BJ (cell line): Measurements from ENCODE around the gene C1S. TPM values are rescaled to one million over a fixed set of nuclear protein-coding genes. Genes with fewer than 3 reads are reported as not detected.
"Not testable (repeated sequence)": the region's sequence is repeated elsewhere in the genome, so short reads cannot be mapped to it uniquely, and the experiment has no call there.

Experiments
- CTCF ChIA-PET: fragments of 350-600 bp; formaldehyde crosslinking; extraction: SDS; loops from one replicate; lab custom pipeline; 2021; ENCODE audit warnings: antibody characterized with exemption, inconsistent platforms; lab: Yijun Ruan, JAX
- POLR2A ChIA-PET: fragments of 300-600 bp; sonication (Branson Sonifier 250); formaldehyde crosslinking; extraction: SDS; loops from one replicate; lab custom pipeline; 2021; ENCODE audit warnings: antibody characterized with exemption; lab: Charles Lee
- DNase-seq: peaks from one replicate; pipeline ENCODE4 v3.0.0-alpha.2; 2011; ENCODE audit warnings: low read depth
- H3K27me3 ChIP-seq: 2 replicates; pipeline ENCODE4 v1.6.0; 2011; ENCODE audit warnings: low read length; ENCODE audit not compliant: control insufficient read depth, insufficient read depth
- H3K36me3 ChIP-seq: 2 replicates; pipeline ENCODE4 v1.5.1; 2011; ENCODE audit warnings: low read length; ENCODE audit not compliant: control insufficient read depth, insufficient read depth
- H3K4me3 ChIP-seq: 2 replicates; pipeline ENCODE4 v1.5.1; 2011; ENCODE audit warnings: low read depth, mild to moderate bottlenecking, control low read depth, low read length
- polyA plus RNA-seq: library from polyadenylated mRNA; depleted of rRNA; stranded (reverse); fragments of >200 nt; gene quantifications from 2 replicates; pipeline ENCODE4 v1.2.3, GENCODE V29; 2011
- TF ChIP-seq, protein P1 (sequence below): IDR thresholded peaks from 2 replicates; pipeline ENCODE4 v1.5.1; 2011; ENCODE audit warnings: low read depth, mild to moderate bottlenecking, control low read depth, inconsistent platforms, low read length, moderate library complexity; ENCODE audit not compliant: insufficient read depth

Gene C1S
- polyA plus RNA-seq, 1 experiment = 341 TPM

DNA sequence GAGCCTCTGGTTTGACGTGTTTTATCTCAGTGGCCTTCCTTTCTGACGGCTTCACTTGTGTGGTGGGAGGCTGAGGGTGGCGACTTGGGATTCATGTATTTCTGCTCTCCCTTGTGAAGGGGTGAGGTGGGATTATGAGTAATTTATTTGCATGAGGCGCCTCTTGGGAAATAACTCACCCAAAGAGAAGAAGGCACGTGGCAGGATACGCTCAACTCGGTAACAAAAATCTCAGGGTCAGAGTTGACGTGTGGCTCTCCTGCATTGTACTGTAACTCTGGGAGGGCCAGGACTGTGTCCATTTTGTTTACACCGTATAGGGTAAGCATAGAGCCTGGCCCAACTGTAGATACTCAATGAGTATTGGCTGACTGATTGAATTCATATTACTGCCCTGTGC, 14.6 kb upstream of the C1S start:
- TF ChIP-seq, protein P1, sequence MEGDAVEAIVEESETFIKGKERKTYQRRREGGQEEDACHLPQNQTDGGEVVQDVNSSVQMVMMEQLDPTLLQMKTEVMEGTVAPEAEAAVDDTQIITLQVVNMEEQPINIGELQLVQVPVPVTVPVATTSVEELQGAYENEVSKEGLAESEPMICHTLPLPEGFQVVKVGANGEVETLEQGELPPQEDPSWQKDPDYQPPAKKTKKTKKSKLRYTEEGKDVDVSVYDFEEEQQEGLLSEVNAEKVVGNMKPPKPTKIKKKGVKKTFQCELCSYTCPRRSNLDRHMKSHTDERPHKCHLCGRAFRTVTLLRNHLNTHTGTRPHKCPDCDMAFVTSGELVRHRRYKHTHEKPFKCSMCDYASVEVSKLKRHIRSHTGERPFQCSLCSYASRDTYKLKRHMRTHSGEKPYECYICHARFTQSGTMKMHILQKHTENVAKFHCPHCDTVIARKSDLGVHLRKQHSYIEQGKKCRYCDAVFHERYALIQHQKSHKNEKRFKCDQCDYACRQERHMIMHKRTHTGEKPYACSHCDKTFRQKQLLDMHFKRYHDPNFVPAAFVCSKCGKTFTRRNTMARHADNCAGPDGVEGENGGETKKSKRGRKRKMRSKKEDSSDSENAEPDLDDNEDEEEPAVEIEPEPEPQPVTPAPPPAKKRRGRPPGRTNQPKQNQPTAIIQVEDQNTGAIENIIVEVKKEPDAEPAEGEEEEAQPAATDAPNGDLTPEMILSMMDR = no peak
- ChIA-PET CTCF (no interaction called here), POLR2A (no interaction called here)
- Histone ChIP-seq H3K36me3 (no peaks in the 10 kb centered on the region), H3K27me3 (peaks cover 1% of the 10 kb centered on the region; the same call in 1 of the 2 replicates), H3K4me3 (no peak overlapping the region)
- DNase-seq = no peak

DNA sequence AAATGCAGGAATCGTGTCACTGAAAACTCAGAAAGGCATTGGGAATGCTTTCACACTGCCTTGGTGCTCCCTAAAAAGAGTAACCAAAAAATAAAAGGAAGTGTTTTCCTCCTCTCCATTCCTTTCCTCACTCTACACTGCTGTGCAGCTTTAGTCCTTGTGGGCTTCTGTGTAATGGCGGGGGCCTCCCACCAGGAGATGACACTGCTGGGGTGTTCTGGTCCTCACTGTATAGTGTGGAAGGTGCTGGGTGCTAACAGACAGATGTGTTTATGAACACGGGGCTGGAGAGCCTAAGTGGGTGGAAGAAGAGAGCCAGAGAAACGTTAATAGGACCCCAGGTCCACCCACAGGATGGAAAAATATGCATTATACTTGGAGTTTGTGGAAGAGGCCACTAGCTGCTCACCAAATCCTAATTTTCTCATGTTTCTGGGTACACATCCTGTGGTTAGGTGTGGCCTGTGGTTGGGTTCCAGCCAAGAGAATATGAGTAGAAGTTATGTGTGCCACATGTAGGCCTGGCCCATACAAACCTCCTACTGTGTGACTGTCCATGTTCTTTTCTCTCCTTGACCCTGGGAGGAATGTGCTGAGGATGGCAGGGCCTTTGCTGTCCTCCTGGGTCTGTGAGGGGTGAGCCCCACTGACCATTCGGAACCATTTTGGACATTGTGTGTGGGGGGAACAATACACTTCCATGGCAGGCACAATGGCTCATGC, 14.0 kb upstream of the C1S start:
- H3K27me3 ChIP-seq = peaks cover 1% of the 10 kb centered on the region; the same call in 1 of the 2 replicates
- DNase-seq = no peak
- H3K4me3 ChIP-seq = no peak overlapping the region
- TF ChIP-seq, protein P1 = no peak
- no peaks in the 10 kb centered on the region for H3K36me3 ChIP-seq
- CTCF ChIA-PET = interaction anchor here (1.0 to 2.5 kb wide), 2 partner anchors 12 to 29 kb away, joined by 3 to 5 read pairs; partner anchors contain the start of gene LPCAT3
- POLR2A ChIA-PET = no interaction called here

DNA sequence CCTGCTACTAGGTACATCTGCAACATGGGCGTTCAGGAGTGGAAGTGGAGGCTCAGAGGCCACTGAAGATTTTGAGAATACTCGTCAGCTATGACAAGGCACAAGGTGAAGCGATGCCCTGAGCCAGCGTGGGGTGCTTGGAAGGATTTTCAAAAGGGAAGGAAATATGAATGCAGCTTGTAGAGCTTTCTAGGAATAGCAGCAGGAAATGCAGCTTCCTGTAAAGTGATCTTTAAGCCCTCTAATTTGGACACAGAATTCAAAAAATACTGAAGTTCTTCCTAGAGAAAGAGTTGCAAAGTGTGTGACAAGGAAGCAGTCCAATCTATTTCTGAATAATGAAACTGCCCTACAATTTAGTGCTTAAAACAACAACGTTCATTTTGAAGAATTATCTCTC, 13.2 kb upstream of the C1S start:
- Histone ChIP-seq H3K36me3 (no peaks in the 10 kb centered on the region), H3K27me3 (peaks cover 1% of the 10 kb centered on the region; the same call in 1 of the 2 replicates), H3K4me3 (no peak overlapping the region)
- POLR2A ChIA-PET = no interaction called here
- CTCF ChIA-PET = interaction anchor here (1.0 to 2.5 kb wide), 4 partner anchors 12 to 103 kb away, joined by 3 to 6 read pairs (median 6); partner anchors contain the start of genes C12orf57, LPCAT3 and RNU7-1
- no peak for DNase-seq
- TF ChIP-seq, protein P1 = no peak

DNA sequence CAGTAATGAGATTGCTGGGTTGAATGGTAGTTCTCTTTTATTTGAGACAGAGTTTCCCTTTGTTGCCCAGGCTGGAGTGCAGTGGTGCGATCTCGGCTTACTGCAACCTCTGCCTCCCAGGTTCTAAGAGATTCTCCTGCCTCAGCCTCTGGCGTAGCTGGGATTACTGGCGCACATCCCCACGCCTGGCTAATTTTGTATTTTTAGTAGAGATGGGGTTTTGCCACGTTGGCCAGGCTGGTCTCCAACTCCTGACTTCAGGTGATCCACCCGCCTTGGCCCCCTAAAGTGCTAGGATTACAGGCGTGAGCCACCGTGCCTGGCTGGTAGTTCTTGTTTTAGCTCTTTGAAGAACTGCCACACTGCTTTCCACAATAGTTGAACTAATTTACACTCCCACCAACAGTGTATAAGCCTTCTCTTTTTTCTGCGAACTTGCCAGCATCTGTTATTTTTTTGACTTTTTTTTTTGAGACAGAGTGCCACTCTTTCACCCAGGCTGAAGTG, 11.0 kb upstream of the C1S start:
- H3K36me3 ChIP-seq, H3K4me3 ChIP-seq, POLR2A ChIA-PET, DNase-seq, H3K27me3 ChIP-seq: not testable (repeated sequence)
- CTCF ChIA-PET = interaction anchor here (1.0 to 2.9 kb wide), 3 partner anchors 8 to 96 kb away, joined by 3 to 11 read pairs (median 6); partner anchors contain the start of gene C1S

DNA sequence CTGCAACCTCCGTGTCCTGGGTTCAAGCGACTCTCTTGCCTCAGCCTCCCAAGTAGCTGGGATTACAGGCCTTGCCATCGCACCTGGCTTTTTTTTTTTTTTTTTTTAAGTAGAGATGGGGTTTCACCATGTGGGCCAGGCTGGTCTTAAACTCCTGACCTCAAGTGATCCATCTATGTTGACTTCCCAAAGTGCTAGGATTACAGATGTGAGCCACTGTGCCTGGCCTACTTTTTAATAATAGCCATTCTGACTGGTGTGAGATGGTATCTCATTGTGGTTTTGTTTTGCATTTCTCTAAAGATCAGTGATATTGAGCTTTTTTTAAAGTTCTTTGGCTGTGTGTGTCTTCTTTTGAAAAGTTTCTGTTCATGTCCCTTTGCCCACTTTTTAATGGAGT, 10.5 kb upstream of the C1S start:
- CTCF ChIA-PET = interaction anchor here (1.0 to 2.9 kb wide), 2 partner anchors 8 to 10 kb away, joined by 3 to 11 read pairs; partner anchors contain the start of gene C1S
- POLR2A ChIA-PET, H3K27me3 ChIP-seq, H3K4me3 ChIP-seq, DNase-seq, H3K36me3 ChIP-seq: not testable (repeated sequence)

DNA sequence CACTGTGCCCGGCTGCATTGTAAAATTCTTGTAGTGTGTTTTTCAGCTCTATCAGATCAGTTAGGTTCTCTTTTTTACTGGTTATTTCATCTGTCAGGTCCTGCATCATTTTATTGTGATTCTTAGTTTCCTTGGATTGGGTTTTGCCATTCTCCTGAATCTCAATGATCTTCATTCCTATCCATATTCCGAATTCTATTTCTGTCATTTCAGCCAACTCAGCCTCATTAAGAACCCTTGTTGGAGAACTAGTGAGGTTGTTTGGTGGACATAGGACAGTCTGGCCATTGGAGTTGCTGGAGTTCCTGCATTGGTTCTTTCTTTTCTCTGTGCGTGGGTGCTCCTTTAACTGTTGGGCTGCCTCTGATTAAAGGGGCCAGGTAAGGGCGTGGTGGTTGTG, 5.6 kb upstream of the C1S start:
- no peak overlapping the region for H3K4me3 ChIP-seq
- TF ChIP-seq, protein P1 = no peak
- peaks cover 2% of the 10 kb centered on the region; the same call in 1 of the 2 replicates for H3K27me3 ChIP-seq
- ChIA-PET CTCF (interaction anchor here (0.6 to 7.2 kb wide), 4 partner anchors 22 to 56 kb away, joined by 3 to 151 read pairs (median 4); partner anchors contain the start of gene C1RL), POLR2A (no interaction called here)
- no peaks in the 10 kb centered on the region for H3K36me3 ChIP-seq
- DNase-seq = no peak

DNA sequence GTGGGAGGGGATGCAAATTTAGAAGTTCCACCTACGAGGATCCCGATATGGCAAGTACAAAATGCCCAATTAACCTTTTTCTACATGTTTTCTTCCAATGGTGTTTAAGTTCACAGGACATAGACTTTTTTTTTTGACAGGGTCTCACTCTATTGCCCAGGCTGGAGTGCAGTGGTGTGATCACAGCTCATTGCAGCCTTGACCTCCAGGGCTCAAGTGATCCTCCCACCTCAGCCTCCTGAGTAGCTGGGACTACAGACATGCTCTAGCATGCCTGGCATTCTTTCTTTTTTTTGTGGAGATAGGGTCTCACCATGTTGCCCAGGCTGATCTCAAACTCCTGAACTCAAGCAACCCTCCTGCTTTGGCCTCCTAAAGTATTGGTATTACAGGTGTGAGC, 4.8 kb upstream of the C1S start:
- CTCF ChIA-PET = interaction anchor here (0.6 to 7.2 kb wide), 5 partner anchors 13 to 55 kb away, joined by 3 to 151 read pairs (median 4); partner anchors contain the start of gene C1RL
- H3K36me3 ChIP-seq, H3K27me3 ChIP-seq, H3K4me3 ChIP-seq, POLR2A ChIA-PET, DNase-seq: not testable (repeated sequence)
